Activated CD4-positive, alpha-beta T cell treated with anti-CD3 and anti-CD28 coated beads, Interleukin-2, amount 50 U/mL, for 16 hours (primary cell): ENCODE measurements around the gene GDPD1.
A peak's percentile ranks its signal among the peaks of the same experiment; 100 is the strongest.
"Not testable (repeated sequence)": the region's sequence is repeated elsewhere in the genome, so short reads cannot be mapped to it uniquely, and the experiment has no call there.

ENCODE experiments used
- DNase-seq: peaks from one replicate; pipeline ENCODE4 v3.0.0-alpha.2; 2020

Gene GDPD1

DNA sequence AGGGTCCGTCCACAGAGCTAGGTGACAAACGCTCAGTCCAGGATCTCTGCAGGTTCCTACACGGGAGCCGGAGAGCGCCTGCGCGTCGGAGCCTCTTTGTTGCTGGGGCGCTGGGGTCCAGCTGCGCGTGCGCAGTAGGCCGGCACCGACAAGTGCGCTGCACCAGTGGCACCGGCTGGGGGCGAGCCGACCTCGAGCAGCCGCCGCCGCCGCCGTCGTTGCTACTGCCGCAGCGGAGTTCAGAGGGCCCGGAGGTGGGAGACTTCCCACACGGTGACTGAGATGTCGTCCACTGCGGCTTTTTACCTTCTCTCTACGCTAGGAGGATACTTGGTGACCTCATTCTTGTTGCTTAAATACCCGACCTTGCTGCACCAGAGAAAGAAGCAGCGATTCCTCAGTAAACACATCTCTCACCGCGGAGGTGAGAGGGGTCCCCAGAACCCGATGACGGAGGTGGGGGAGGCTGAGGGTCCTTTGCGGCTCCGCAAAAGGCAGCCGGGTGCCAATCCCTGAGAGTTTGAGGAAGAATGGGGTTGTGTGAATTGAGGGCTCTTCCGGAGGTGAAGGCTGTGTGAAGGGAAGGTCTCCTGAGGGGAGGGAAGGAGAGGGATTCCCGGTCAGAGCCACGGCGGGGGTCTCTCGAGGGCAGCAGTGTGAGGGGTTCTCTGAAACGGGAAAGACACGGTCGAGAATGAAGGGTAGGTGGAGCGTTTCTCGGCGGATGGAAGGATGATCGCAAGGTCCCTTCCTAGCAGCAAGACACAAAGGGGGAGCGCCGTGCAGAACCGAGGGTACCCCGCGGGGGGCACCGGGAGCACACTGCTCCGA is at the start of gene GDPD1:
GDPD1 (plus strand) TSS at position 184 of the 831 bp plus-strand sequence; CDS start at position 283, 99 bp downstream.
- peak; percentile 98 for DNase-seq

DNA sequence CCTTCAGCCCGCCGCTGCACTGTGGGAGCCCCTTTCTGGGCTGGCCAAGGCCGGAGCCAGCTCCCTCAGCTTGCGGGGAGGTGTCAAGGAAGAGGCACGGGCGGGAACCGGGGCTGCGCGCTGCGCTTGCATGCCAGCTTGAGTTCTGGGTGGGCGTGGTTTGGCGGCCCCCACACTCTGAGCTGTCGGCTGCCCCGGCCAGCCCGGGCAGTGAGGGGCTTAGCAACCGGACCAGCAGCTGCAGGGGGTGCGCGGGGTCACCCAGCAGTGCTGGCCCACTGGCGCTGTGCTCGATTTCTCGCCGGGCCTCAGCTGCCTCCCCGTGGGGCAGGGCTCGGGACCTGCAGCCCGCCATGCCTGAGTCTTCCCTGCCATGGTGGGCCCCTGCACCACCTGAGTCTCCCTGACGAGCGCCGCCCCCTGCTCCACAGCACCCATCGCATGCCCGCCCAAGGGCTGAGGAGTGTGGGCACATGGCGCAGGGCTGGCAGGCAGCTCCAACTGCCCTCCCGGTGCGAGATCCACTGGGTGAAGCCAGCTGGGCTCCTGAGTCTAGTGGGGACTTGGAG is 47.8 kb upstream of the GDPD1 start:
- DNase-seq = no peak

DNA sequence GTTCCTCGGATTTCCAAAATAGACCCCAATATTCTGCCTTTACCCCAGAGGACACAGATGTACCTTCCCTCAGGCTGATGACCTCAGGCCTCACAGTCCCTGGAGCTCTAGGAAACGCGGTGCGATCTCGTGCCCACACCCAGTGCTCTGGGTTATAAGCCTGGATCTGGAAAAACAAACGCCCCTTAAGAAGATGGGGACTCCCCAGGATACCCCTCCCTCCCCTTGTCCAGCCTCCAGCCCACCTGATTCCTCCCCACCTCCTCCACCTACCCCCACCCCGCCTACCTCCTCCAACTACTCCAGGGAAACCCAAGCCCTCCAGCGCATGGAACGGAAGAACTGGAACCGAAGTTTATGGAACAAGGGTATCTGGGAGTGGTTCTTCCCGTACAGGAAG is 45.6 kb upstream of the GDPD1 start:
- DNase-seq = no peak

DNA sequence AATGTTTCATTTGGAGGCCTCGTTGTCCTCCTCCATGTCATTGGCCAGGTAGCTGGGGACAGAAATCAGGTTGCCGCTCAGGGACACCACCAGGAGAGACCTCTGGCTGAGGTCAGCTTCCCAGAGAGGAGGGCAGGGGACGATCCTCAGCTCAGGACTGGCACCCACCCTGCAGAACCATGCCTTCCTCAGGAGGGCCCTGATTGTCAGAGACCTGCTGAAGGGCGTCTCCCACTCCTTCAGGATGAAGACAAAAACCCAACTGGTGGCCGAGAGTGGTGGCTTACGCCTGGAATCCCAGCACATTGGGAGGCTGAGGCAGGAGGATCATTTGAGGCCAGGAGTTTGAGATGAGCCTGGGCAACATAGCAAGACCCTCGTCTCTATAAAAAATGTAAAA is 45.2 kb upstream of the GDPD1 start:
- DNase-seq = no peak

DNA sequence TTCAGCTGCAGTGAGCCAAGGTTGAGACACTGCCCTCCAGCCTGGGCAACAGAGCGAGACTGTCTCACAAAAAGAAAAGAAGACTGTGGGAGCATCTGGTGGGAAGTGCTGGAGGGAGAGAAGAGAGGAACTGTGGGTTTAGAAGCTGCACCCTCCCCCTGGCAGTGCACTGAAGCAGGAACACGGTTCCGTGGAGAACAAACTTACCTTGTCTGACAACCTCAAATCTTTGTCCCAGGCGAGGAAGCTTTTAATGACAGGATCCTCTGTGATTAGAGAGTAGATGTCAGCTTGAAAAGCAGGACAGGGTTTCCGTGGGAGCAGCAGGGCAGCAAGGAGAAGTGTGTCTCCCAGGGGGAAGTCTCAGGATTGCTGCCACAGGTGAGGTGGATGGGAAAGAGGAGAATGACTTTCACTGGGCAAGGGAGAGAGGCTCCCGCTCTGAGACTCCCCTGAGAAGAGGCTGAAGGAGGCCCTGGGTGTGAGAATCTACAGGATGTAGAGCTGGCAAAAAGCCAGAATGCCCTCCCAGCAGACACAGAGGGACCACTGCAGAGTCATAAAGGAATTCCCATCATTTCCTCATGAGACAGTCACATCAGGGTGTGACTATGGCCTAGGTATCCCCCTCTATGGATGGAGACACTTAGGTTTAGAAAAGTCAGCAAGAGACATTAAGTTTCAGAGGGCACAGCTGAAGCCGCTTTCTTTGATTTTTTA is 41.9 kb upstream of the GDPD1 start:
- no peak for DNase-seq

DNA sequence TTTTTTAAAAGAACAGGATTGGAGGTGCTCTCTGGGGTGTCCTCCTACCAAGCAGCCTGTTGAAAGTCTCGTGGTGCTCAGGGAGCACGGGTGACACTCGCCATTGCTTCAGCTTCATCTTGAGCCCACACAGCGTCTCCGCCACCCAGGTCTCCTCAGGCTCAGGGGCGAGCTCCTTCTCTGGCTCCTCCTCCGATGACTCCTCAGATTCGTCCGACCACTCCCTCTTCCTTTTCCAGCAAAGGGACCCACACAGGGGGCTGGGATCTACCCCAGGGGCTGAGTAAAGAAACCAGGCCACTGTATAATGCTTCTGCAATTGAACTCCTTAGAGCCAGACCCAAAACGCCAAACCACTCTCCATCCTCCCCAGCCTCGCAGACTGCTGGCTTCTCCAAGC is 40.7 kb upstream of the GDPD1 start:
- DNase-seq = not testable (repeated sequence)

DNA sequence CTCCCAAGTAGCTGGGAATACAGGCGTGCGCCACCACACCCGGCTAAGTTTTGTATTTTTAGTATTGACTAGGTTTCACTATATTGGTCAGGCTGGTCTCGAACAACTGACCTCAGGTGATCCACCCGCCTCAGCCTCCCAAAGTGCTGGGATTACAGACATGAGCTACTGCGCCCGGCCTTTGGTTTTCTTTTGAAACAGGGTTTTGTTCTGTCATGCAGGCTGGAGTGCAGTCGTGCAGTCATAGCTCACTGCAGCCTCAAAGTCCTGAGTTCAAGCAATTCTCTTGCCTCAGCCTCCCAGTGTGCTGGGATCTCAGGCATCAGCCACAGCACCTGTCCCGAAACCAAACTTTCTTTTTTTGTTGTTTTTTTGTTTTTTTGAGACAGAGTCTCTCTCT is 39.7 kb upstream of the GDPD1 start:
- no peak for DNase-seq

DNA sequence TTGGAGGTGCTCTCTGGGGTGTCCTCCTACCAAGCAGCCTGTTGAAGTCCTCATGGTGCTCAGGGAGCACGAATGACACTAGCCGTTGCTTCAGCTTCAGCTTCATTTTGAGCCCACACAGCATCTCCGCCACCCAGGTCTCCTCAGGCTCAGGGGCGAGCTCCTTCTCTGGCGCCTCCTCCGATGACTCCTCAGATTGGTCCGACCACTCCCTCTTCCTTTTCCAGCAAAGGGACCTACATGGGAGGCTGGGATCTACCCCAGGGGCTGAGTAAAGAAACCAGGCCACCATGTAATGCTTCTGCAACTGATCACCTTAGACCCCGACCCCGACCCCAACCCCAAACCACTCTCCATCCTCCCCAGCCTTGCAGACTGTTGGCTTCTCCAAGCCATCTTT is 38.8 kb upstream of the GDPD1 start:
- no peak for DNase-seq

DNA sequence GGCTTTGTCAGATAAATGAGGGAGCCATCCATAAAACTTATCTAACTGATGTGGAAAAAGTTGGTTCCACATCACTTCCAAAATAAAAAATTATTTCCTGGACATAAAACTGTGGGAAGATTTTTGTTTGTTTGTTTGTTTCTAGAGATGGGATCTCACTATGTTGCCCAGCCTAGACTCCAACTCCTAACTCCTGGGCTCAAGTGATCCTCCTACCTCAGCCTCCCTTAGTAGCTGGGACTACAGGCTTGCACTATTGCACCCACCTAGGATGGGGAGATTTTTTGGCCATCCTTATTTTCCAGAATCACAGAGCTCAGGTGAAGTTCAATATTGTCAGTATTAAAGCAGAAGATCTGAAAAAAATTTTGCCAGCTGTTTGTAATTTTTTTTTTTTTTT is 34.3 kb upstream of the GDPD1 start:
- no peak for DNase-seq

DNA sequence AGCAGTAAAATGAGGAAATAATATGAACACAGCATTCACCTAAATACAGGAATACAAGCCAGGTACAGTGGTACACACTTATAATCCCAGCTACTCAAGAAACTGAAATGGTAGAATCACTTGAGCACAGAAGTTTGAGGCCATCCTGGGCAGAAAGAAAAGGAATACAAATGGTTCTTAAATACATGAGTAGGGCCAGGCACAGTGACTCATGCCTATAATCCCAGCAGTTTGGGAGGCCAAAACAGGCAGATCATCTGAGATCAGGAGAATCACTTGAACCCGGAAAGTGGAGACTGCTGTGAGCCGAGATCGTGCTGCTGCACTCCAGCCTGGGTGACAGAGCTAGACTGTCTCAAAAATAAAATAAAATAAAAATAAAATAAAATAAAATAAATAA is 33.5 kb upstream of the GDPD1 start:
- DNase-seq = no peak

DNA sequence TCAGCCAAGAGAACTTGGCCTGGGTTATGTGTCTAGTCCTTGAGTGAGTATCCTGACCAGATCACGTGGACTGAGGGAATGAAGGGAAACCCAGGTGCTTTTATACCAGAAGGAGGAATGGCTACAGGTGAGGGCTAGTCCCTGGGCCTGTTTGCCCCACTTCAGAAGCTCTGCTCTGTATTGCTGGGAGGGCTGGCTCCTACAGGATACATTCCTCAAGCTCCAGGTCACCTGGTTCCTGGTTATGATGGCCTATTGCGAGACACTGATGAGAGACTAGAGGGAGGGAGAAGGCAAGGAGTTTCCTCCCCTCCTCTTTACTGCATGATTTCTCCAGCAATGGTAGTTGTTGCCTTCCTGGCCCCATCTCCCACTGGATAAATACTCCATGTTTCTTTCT is 29.5 kb upstream of the GDPD1 start:
- no peak for DNase-seq

DNA sequence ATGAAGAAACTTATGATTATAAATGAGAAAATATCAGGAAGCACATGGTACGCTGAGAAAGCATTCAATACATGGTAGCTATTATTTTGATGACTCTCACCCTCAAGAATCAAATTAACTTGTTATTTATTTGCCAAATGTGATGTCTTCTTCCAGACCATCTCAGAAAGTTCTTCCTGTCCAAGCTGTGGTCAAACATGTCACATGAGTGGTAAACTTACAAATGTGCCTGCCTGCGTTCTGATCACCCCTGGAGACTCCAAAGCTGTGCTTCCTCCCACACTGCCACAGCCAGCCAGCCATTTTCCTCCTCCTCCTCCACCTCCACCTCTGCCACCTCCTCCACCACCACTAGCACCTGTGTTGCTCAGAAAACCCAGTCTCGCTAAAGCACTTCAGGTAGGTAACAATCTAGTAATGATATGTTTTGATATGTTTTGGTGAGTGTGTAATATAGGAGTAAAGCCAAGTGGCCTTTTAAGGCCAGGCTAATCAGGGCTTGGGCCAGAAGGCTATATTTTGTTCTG is 26.9 kb upstream of the GDPD1 start:
- DNase-seq = no peak

DNA sequence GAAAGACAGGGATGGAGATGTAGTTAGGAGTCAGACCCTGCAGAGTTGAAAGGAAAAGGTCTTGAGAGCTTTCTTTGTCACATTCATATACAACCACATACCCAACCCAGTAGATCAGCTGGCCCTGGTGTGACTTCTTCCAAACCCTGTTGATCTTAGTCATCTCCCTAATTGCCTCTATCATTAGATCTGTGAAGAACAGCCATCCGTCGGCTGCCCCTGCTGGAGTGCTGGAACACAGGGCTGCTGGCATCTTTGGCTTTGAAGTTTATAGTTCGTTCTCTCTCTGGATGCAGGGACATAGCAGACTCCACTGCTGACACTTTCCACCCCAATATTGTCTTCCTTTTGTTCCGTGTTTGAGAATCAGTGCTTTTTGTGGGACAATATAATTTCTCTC is 20.9 kb upstream of the GDPD1 start:
- DNase-seq = no peak

DNA sequence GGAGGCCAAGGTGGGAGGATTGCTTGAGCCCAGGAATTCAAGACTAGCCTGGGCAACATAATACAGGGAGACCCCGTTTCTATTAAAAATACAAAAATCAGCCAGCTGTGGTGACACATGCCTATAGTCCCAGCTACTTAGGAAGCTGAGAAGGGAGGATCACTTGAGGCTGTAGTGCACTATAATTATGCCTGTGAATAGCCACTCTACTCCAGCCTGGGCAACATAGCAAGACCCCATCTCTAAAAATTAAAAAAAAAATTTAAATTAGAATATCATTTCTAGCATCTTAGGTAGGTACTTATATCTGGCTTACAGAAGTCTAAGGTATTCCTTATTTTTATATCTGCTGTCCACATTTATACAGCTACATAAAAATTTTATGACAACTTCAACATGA is 18.0 kb upstream of the GDPD1 start:
- no peak for DNase-seq

DNA sequence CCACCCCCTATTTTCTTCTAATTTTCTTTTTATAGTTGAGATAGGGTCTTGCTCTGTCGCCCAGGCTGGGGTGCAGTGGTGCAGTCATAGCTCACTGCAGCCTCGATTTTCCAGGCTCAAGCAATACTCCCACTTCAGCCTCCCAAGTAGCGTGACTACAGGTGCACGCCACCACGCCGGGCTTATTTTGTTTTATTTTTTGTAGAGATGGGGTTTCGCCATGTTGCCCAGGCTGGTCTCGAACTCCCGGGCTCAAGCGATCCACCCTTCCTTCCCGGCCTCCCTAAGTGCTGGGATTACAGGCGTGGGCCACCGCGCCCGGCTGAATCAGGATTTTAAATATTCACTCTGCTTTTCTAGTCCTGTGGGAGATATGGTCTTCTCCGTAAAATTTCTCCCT is 941 bp upstream of the GDPD1 start:
- no peak for DNase-seq

DNA sequence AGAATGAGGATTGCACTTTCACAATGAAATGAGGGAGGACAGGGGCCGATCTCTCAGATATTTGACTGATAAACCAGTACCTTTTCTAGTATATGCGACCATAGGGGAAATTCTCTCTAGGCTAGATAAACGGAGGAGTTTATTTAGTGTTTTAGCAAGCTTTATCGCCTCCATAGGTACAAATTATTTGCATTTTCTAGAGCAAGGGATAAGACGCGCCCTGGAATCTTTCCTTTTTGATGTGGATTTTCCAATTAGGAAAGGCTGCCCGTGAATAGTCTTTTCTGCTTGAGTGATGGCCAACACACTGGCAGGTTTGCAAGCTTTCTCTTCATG is 351 bp upstream of the GDPD1 start:
- no peak for DNase-seq

DNA sequence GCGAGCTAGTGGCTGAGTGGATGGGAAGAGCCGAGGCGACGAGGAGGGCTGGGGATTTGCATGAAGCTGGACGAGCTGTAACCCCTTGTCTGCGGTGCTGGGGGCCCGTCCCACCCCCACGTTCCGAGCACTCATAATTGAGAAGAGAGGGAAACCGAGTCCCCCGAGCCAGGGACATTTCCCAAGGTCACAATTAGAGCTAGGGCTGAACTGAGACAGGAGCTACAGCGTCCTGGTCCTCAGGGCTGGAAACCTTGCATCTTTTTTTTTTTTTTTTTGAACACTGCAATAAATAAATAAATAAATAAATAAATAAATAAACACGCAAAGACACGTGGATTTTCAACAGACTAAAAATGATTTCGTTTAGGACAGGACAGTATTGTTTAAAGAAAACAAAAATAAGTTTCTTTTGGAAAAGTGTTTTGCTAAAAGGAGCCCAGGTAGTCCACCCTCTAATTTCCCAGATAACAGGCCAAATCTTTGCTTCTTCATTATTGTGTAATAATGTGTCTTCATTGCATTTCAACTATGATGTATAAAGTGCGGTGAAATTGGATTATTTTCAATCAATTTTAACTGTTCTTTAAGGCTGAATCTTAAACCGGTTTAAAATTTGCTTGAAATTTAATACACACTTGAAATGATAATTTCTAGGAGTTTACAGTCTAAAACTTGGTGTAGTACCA is 992 bp downstream of the GDPD1 start:
- DNase-seq = no peak

DNA sequence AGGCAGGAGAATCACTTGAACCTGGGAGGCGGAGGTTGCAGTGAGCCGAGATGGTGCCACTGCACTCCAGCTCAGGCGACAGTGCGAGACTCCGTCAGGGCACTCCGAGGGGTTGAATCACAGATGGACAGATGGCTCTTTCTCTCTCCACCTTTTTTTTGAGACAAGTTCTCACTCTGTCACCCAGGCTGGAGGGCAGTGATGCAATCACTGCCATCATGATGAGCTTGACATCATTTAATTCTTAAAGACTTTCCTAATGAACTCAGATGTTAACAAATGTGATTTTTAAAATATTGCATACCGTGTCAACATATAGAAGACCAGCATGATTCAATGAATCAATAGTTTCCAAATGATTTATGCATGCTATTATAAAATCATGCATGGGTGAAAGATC is 3.5 kb downstream of the GDPD1 start:
- no peak for DNase-seq

DNA sequence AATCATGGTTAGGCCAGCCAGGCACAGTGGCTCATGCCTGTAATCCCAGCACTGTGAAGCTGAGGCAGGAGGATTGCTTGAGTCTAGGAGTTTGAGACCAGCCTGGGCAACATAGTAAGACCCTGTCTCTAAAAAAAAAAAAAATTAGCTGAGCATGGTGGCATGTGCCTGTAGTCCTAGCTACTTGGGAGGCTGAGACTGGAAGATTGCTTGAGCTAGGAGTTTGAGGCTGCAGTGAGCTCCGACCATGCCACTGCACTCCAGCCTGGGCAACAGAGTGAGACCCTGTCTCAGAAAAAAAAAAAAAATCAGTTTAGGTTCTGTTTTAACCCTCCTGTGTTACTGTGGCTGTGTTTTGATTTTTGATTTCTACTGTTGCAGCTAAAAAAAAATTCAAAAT is 8.3 kb downstream of the GDPD1 start:
- DNase-seq = not testable (repeated sequence)

DNA sequence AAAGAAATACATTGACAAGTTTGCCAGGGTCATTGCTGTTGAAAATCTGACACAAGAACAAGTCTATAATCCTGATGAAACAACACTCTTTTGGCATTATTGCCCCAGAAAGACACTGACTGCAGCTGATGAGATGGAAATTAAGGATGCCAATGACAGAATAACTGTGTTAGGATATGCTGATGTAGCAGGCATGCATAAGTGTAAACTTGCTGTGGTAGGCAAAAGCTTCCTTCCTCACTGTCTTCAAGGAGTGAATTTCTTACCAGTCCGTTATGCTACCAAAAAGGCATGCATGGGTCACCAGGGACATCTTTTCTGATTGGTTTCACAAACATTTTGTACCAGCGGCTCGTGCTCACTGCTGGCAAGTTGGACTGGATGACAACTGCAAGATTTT is 10.5 kb downstream of the GDPD1 start:
- DNase-seq = no peak

DNA sequence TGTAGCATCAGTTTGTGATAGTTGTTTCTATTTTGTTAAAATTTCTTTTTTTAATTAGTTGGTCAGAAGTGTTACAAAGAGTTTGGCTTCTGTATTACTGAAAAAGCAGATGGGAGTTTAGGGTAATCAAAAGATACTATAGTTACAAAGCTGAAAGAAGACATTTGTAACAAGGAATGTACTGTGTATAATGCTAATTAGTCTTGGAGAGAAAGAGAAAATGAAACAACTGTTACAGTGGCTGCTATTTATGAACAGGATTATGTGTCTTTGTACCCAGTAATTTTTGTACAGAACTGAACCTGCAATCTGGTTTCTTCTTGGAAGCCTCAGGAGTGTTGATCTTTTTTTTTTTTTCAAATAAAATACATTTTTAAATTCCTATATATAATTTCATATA is 14.3 kb downstream of the GDPD1 start:
- DNase-seq = no peak

DNA sequence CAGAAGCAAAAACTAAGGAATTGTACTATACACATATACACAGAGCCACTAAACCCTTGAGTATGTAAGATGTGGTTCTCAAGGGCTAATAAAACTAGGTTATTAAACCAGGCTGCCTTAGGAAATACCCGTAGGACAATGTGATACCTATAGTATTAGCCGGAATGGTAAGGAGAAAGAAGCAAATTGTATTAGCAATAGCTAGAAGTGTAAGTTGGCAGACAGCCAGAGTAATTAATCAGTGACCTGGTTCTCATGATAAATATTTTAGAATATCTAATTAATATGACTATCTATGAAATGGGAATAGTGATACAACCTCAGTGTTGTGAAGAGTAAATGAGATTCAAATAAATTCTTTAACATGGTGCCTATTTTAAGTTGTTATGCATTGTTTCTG is 18.6 kb downstream of the GDPD1 start:
- DNase-seq = no peak

DNA sequence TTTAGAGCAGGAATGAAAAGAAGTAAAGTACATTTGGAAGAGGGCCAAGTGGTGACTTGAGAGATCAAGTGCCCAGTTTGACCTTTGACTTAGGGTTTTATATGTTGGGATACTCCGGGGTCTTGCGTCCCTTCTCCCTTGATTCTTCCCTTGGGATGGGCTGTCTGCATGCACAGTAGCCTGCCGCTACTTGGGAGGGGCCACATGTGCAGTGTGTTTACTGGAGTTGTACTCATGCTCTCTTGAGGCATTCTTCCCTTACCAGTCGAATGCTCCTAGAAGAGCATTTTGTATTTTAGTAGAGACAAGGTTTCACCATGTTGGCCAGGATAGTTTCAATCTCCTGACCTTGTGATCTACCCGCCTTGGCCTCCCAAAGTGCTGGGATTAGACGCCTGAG is 23.8 kb downstream of the GDPD1 start:
- no peak for DNase-seq

DNA sequence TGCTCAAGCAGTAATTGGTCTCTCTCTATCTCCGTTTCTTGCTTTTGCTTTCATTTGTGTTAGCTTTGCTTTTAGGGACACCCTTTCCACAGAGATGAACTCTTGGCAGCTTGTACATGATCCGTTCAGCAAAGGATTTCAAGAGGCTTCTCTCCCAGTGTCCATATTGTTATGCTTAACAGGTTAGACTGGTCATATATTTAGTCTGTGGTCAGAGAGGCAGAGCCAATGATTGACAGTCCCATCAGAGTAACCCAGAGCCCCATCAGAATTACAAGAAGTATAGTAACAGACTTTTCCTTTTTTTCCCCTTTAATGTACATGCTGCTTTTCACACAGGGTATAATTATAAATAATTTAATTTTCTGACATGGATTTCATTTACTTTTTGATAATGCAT is 34.4 kb downstream of the GDPD1 start:
- no peak for DNase-seq
